GM19193 (cell line): ENCODE measurements around the gene PTPRK.

Experiments used
- POLR2A ChIP-seq: IDR thresholded peaks from 4 replicates; pipeline ENCODE4 v1.6.1; 2011; ENCODE audit not compliant: insufficient read depth, insufficient read length; ENCODE audit errors: extremely low read depth

Gene PTPRK

GRCh38 chr6:128521282-128521632 is 858 bp upstream of the PTPRK start:
- TF ChIP-seq POLR2A, result no peak

- TF ChIP-seq POLR2A, result no peak
Observed at GRCh38 chr6:128519931-128520435, 416 bp downstream of the PTPRK start.

- TF ChIP-seq POLR2A, result no peak
Observed at GRCh38 chr6:128519132-128519930, 1.1 kb downstream of the PTPRK start.

GRCh38 chr6:128518434-128519131 is 1.8 kb downstream of the PTPRK start:
- no peak for TF ChIP-seq POLR2A

GRCh38 chr6:128517124-128517523 is 3.3 kb downstream of the PTPRK start:
- TF ChIP-seq POLR2A, result no peak

- TF ChIP-seq POLR2A, result no peak
Observed at GRCh38 chr6:128516514-128516898, 3.9 kb downstream of the PTPRK start.

- no peak for TF ChIP-seq POLR2A
Observed at GRCh38 chr6:128515550-128516513, 4.6 kb downstream of the PTPRK start.

- TF ChIP-seq POLR2A, result no peak
Observed at GRCh38 chr6:128513878-128514277, 6.5 kb downstream of the PTPRK start.

GRCh38 chr6:128512296-128512695 is 8.1 kb downstream of the PTPRK start:
- TF ChIP-seq POLR2A, result no peak

- TF ChIP-seq POLR2A, result no peak
Observed at GRCh38 chr6:128511506-128511905, 8.9 kb downstream of the PTPRK start.

- no peak for TF ChIP-seq POLR2A
Observed at GRCh38 chr6:128509709-128510108, 10.7 kb downstream of the PTPRK start.

- TF ChIP-seq POLR2A, result no peak
Observed at GRCh38 chr6:128508588-128509296, 11.7 kb downstream of the PTPRK start.

- no peak for TF ChIP-seq POLR2A
Observed at GRCh38 chr6:128507337-128508310, 12.8 kb downstream of the PTPRK start.
